HPDE6-E6E7 (cell line): ENCODE results near the gene PDGFRB.

Experiments
- DNase-seq: peaks from one replicate; pipeline ENCODE4 v3.0.0; 2011; ENCODE audit warnings: missing footprints; ENCODE audit errors: extremely low spot score

The PDGFRB gene

DNA sequence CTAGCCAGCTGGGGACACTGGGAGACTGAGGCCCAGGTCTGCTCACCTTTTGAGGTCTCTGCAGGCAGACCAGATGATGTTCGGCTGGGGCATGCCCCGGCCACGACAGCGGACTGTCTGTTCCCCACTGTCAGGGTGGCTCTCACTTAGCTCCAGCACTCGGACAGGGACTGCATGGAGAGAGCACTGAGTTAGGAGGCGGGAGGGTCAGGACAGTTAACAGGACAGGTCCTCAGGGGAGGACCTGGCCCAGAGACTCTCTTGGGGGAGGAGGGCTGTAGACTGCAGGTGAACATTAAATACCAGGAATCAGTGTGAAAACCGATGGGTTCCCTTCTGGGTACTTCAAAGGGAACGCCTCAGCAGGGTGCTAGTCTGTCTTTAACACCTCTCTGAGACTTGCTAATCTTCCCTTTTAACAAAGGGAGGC is 25.1 kb downstream of the PDGFRB start:
- DNase-seq: no peak

GRCh38 chr5:150129813-150130492 is 25.7 kb downstream of the PDGFRB start:
- DNase-seq: peak; percentile 82

GRCh38 chr5:150129454-150129812 is 26.2 kb downstream of the PDGFRB start:
- no peak for DNase-seq

- no peak for DNase-seq
These were observed 28.8 kb downstream of the PDGFRB start for GRCh38 chr5:150126921-150127265.

GRCh38 chr5:150126199-150126920 is 29.3 kb downstream of the PDGFRB start:
- no peak for DNase-seq

DNA sequence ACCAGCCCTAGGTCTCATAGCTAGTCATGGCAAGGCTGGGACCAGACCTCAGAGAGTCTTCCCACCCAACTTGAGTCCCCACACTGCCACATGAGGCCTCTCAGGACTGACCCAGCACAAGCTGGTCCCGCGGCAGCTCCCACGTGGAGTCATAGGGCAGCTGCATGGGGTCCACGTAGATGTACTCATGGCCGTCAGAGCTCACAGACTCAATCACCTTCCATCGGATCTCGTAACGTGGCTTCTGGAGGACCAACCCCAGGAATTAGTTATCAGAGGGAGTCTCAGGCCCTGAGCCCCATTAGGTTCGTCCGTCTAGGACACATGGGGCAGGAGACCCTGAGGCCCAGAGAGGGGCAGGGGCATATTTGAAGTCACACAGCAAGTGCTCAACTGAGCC is 30.3 kb downstream of the PDGFRB start:
- no peak for DNase-seq

DNA sequence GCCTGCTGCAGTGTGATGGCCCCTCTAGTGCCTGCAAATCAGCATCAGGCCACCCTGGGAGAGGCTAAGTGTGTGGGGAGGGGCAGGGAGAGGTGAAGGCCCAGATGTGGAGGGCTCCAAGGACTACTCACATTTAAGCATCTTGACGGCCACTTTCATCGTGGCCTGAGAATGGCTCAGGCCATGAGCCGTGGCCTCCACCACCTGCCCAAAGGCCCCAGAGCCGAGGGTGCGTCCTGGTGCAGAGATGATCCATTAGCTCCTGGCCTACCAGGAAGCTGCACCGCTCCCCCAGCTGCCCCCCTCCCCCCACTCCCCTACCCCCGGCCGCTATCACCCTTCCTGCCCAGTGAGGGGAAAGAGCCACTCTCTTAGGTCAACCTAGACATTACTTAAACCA is 31.0 kb downstream of the PDGFRB start:
- DNase-seq: no peak

DNA sequence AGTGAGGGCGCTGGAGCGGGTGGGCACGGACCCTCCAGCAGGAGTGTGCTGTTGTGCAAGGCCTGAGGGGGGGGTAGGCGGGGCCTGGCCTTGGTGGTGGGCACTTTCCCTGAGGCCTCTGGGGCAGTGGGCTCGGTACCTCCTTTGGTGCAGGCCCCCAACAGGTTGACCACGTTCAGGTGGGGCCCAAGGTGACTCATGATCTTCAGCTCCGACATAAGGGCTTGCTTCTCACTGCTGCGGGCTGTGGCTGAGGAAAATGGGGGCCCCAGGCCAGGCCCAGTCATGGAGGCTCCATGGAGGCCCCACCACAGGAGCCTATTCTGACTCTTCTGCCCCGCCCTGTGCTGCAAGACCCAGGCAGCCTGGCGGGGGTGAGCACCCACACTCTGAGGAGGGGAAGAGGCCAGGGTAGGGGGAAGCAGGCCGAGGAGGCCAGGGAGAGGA is 31.5 kb downstream of the PDGFRB start:
- no peak for DNase-seq

DNA sequence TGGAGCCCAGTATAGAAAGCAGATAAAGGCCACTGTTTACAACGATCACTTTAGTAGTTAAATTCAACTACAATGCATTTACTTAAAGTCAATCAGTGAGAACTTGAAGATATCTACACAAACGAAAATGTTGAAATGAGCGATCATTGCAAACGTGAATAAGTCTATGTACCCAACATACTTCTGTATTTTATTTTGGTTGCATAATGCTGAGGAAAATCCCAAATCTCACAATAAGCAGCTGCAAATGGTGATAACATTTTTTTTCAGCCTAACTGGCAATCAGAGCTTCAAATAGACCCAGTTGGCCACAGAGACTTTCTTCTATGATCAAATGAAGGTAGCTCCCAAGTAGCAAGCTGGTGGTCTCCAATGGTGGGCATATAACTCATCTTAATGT is 32.1 kb downstream of the PDGFRB start:
- no peak for DNase-seq

GRCh38 chr5:150122536-150123481 is 32.8 kb downstream of the PDGFRB start:
- DNase-seq: no peak

GRCh38 chr5:150122158-150122510 is 33.5 kb downstream of the PDGFRB start:
- peak; percentile 63 for DNase-seq

GRCh38 chr5:150121448-150122157 is 34.0 kb downstream of the PDGFRB start:
- DNase-seq: no peak

- DNase-seq: no peak
These were observed 34.8 kb downstream of the PDGFRB start for GRCh38 chr5:150120617-150121447.

DNA sequence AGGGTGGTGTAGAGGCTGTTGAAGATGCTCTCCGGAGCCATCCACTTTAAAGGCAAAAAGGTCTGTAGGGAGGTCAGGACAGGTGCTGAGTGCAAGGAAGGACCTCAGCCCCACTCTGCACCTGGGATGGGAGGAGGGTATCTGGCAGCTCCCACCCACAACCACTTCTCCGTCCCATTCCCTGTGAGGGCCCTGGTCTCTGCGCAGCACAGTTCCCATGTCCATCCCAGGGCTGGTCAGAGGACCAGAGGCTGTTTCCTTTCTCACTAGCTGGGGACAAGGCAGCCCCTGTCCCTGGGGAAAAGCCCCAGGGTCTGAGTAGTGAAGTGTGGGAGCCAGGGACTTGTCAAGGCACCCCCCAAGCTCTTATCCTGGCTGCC is 35.6 kb downstream of the PDGFRB start:
- DNase-seq: no peak

GRCh38 chr5:150119421-150120061 is 36.1 kb downstream of the PDGFRB start:
- no peak for DNase-seq

GRCh38 chr5:150118561-150119229 is 37.0 kb downstream of the PDGFRB start:
- DNase-seq: no peak

DNA sequence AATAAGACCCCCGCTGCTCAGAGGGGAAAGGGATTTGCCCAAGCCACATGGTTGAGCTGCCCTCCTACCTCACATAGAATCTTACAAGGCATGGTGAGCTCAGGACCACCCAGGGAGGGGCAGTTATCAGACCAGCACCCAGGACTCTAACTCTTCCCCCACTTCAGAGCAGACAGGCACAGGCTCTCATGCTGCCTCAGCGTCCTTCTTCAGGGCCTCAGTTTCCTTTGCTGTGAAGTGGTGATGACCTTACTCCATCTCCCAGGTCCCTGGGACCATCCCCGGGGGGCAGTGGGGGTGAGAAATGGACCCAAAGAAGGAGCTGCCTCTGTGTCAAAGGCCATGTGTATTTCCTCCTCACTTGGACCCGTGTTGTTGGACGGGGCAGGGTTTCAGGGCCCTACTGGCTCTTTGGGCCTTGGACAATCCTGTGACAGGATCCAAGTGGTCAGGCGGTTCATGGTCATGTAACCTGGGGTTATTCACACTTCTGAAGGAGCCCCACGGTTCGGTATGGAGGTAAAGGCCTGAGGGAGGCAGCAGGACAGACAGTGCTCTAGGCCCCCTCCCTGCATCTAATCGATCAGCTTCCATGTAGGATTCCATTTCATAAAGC is 37.6 kb downstream of the PDGFRB start:
- DNase-seq: no peak

GRCh38 chr5:150116667-150117400 is 38.8 kb downstream of the PDGFRB start:
- DNase-seq: peak; percentile 21
